H9 (cell line): ENCODE measurements around the gene STIM2. TPM values are rescaled to one million over a fixed set of nuclear protein-coding genes. Genes with fewer than 3 reads are reported as not detected.

ENCODE experiments used
- DNase-seq: peaks from one replicate; pipeline ENCODE4 v3.0.0-alpha.2; 2017
- H2AFZ ChIP-seq: one replicate; pipeline ENCODE4 v1.6.1; 2013; ENCODE audit warnings: mild to moderate bottlenecking, low read length, control low read depth, moderate library complexity
- H2AK5ac ChIP-seq: 2 replicates; pipeline ENCODE4 v1.6.1; 2013; ENCODE audit warnings: low read length, control low read depth, mixed read lengths; ENCODE audit not compliant: insufficient read length
- H2BK120ac ChIP-seq: one replicate; pipeline ENCODE4 v1.6.1; 2013; ENCODE audit warnings: low read depth, mild to moderate bottlenecking, low read length, control low read depth, inconsistent platforms; ENCODE audit not compliant: poor library complexity, severe bottlenecking
- H2BK12ac ChIP-seq: 2 replicates; pipeline ENCODE4 v1.6.1; 2013; ENCODE audit warnings: low read length, control low read depth, mixed read lengths, low read depth; ENCODE audit not compliant: insufficient read length
- H2BK15ac ChIP-seq: 2 replicates; pipeline ENCODE4 v1.6.1; 2013; ENCODE audit warnings: low read depth, low read length, control low read depth
- H2BK20ac ChIP-seq: one replicate; pipeline ENCODE4 v1.6.1; 2013; ENCODE audit warnings: low read depth, mild to moderate bottlenecking, low read length, control low read depth, inconsistent platforms; ENCODE audit not compliant: poor library complexity, severe bottlenecking
- H2BK5ac ChIP-seq: 2 replicates; pipeline ENCODE4 v1.6.1; 2013; ENCODE audit warnings: low read length, control low read depth, mixed read lengths; ENCODE audit not compliant: insufficient read length
- H3K14ac ChIP-seq: 2 replicates; pipeline ENCODE4 v1.6.1; 2013; ENCODE audit warnings: low read length, control low read depth; ENCODE audit not compliant: insufficient read depth
- H3K18ac ChIP-seq: 2 replicates; pipeline ENCODE4 v1.6.1; 2013; ENCODE audit warnings: low read depth, mild to moderate bottlenecking, mixed read lengths, low read length, control low read depth; ENCODE audit not compliant: insufficient read length
- H3K23ac ChIP-seq: 2 replicates; pipeline ENCODE4 v1.6.1; 2013; ENCODE audit warnings: low read length, control low read depth, mixed read lengths, low read depth; ENCODE audit not compliant: insufficient read length
- H3K23me2 ChIP-seq: 2 replicates; pipeline ENCODE4 v1.6.1; 2013; ENCODE audit warnings: low read depth, mild to moderate bottlenecking, mixed read lengths, low read length, control low read depth; ENCODE audit not compliant: insufficient read length, poor library complexity, severe bottlenecking
- H3K27ac ChIP-seq: 2 replicates; pipeline ENCODE4 v1.5.1; 2013; ENCODE audit warnings: low read length, control low read depth, mixed read lengths, low read depth; ENCODE audit not compliant: insufficient read length
- H3K27me3 ChIP-seq: 2 replicates; pipeline ENCODE4 v1.6.1; 2013; ENCODE audit warnings: low read length, control low read depth, inconsistent platforms; ENCODE audit not compliant: insufficient read depth
- H3K4ac ChIP-seq: 2 replicates; pipeline ENCODE4 v1.6.1; 2013; ENCODE audit warnings: low read depth, mild to moderate bottlenecking, control low read depth, inconsistent platforms, low read length, moderate library complexity
- H3K4me1 ChIP-seq: 2 replicates; pipeline ENCODE4 v1.6.1; 2013; ENCODE audit warnings: low read length, control low read depth, inconsistent platforms; ENCODE audit not compliant: insufficient read depth
- H3K4me2 ChIP-seq: 2 replicates; pipeline ENCODE4 v1.6.1; 2013; ENCODE audit warnings: low read length, control low read depth, mixed read lengths; ENCODE audit not compliant: insufficient read length, insufficient read depth
- H3K56ac ChIP-seq: 2 replicates; pipeline ENCODE4 v1.6.1; 2013; ENCODE audit warnings: low read depth, mild to moderate bottlenecking, mixed read lengths, low read length, control low read depth; ENCODE audit not compliant: insufficient read length
- H3K79me1 ChIP-seq: 2 replicates; pipeline ENCODE4 v1.6.1; 2013; ENCODE audit warnings: low read depth, mild to moderate bottlenecking, moderate library complexity, low read length, control low read depth, inconsistent platforms; ENCODE audit not compliant: insufficient read depth, poor library complexity, severe bottlenecking
- H3K79me2 ChIP-seq: 2 replicates; pipeline ENCODE4 v1.6.1; 2013; ENCODE audit warnings: low read length, control low read depth, inconsistent platforms; ENCODE audit not compliant: insufficient read depth
- H3K9ac ChIP-seq: 2 replicates; pipeline ENCODE4 v1.6.1; 2013; ENCODE audit warnings: low read length, control low read depth, mixed read lengths; ENCODE audit not compliant: insufficient read length; ENCODE audit errors: extremely low read depth
- H3K9me3 ChIP-seq: one replicate; pipeline ENCODE4 v1.6.1; 2013; ENCODE audit warnings: low read depth, low read length, inconsistent platforms; ENCODE audit not compliant: control insufficient read depth
- H3T11ph ChIP-seq: one replicate; pipeline ENCODE4 v1.6.1; 2013; ENCODE audit warnings: mild to moderate bottlenecking, low read length, control low read depth, inconsistent platforms
- H4K20me1 ChIP-seq: one replicate; pipeline ENCODE4 v1.6.1; 2013; ENCODE audit not compliant: control insufficient read depth, insufficient read length, insufficient read depth
- H4K5ac ChIP-seq: 2 replicates; pipeline ENCODE4 v1.6.1; 2013; ENCODE audit warnings: low read depth, mild to moderate bottlenecking, mixed read lengths, low read length, control low read depth; ENCODE audit not compliant: insufficient read length
- H4K8ac ChIP-seq: replicated peaks from 2 replicates; pipeline ENCODE4 v1.6.1; 2013; ENCODE audit warnings: low read length, control low read depth, mixed read lengths, low read depth; ENCODE audit not compliant: insufficient read length
- H4K91ac ChIP-seq: 2 replicates; pipeline ENCODE4 v1.6.1; 2013; ENCODE audit warnings: low read depth, mild to moderate bottlenecking, moderate library complexity, mixed read lengths, low read length, control low read depth; ENCODE audit not compliant: insufficient read length
- H3K27ac Mint-ChIP-seq, 3 experiments: 2 replicates in 2 of 3; 3 replicates in 1 of 3; pipeline ENCODE4 v1.8.0; 2020 to 2021; ENCODE audit warnings: mixed read lengths in 3 of 3, mild to moderate bottlenecking in 1 of 3, moderate library complexity in 1 of 3
- H3K27me3 Mint-ChIP-seq: 2 replicates; pipeline ENCODE4 v1.8.0; 2021; ENCODE audit warnings: low read depth, mild to moderate bottlenecking, moderate library complexity, mixed read lengths
- H3K36me3 Mint-ChIP-seq, 3 experiments: 2 replicates in 2 of 3; 3 replicates in 1 of 3; pipeline ENCODE4 v1.8.0; 2020 to 2021; ENCODE audit warnings: low read depth in 3 of 3, mixed read lengths in 3 of 3; ENCODE audit not compliant: insufficient read depth in 1 of 3
- H3K4me1 Mint-ChIP-seq, 2 experiments: 2 replicates each; pipeline ENCODE4 v1.8.0; 2020; ENCODE audit warnings: mixed read lengths in 2 of 2
- H3K4me3 Mint-ChIP-seq, 2 experiments: 2 replicates in 1 of 2; 3 replicates in 1 of 2; pipeline ENCODE4 v1.8.0; 2020 to 2021; ENCODE audit warnings: mild to moderate bottlenecking in 2 of 2, mixed read lengths in 2 of 2, moderate library complexity in 1 of 2
- H3K9me3 Mint-ChIP-seq, 2 experiments: 2 replicates in 1 of 2; 3 replicates in 1 of 2; pipeline ENCODE4 v1.8.0; 2020; ENCODE audit warnings: mild to moderate bottlenecking in 2 of 2, mixed read lengths in 2 of 2, moderate library complexity in 1 of 2
- WGBS: extraction: QIAGEN DNeasy Blood & Tissue Kit; methylation state at CpG from one replicate; pipeline ENCODE4 v1.1.7; 2013; ENCODE audit warnings: missing lambda C conversion rate, low lambda C conversion rate, mixed read lengths; ENCODE audit not compliant: insufficient read length; ENCODE audit errors: extremely low coverage; 5-methylcytosine and 5-hydroxymethylcytosine counted together
- total RNA-seq: library from RNA; stranded (reverse); gene quantifications from 2 replicates; pipeline ENCODE4 v1.2.1, GENCODE V29; 2021
- TF ChIP-seq, protein P1 (sequence below): fragments of 200-600 bp; sonication (generic); conservative IDR thresholded peaks from 3 replicates; pipeline ENCODE4 v1.8.0; 2021; ENCODE audit warnings: antibody characterized with exemption, mild to moderate bottlenecking

The STIM2 gene
- total RNA-seq, 1 experiment from 2014 or later: 26.2 TPM

DNA sequence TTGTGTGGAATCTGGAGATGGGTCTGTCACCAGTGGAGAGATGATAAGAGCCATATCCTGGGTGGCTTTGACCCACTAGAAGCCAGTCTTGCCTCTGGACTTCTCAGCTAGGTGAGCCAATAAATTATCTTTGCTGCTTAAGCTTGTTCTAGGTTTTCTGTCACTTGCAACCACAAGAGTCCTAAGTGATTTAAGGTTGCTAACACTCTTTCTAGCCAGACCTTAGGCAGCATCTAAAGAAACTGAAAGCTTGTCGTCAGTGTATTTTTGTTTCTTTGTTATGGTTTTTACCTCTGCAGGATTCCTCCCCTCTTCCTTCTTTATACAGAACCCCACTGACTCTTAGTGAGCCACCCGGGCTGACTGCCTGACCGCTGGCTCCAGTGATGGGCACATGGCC is 37.1 kb upstream of the STIM2 start:
- DNase-seq: no peak
- Histone ChIP-seq H2BK20ac (no peak overlapping the region), H2BK12ac (no peak overlapping the region), H3K9ac (no peak overlapping the region), H4K91ac (no peak overlapping the region), H3K23ac (no peak overlapping the region), H3K27ac (no peak overlapping the region), H3K9me3 (no peaks in the 10 kb centered on the region), H3K18ac (no peak overlapping the region), H4K8ac (no peak overlapping the region), H3K79me1 (no peaks in the 10 kb centered on the region), H2BK5ac (no peak overlapping the region), H3K4me2 (no peak overlapping the region), H4K20me1 (no peaks in the 10 kb centered on the region), H2AFZ (no peak overlapping the region), H3K79me2 (no peaks in the 10 kb centered on the region), H2BK15ac (no peak overlapping the region), H2BK120ac (no peak overlapping the region), H3T11ph (no peak overlapping the region), H3K23me2 (no peaks in the 10 kb centered on the region), H3K14ac (no peak overlapping the region), H3K27me3 (no peaks in the 10 kb centered on the region), H4K5ac (no peak overlapping the region), H3K56ac (no peak overlapping the region), H3K4ac (no peak overlapping the region), H3K4me1 (peaks cover 5% of the 10 kb centered on the region; the same call in 1 of the 2 replicates), H2AK5ac (no peak overlapping the region)
- TF ChIP-seq, protein P1, sequence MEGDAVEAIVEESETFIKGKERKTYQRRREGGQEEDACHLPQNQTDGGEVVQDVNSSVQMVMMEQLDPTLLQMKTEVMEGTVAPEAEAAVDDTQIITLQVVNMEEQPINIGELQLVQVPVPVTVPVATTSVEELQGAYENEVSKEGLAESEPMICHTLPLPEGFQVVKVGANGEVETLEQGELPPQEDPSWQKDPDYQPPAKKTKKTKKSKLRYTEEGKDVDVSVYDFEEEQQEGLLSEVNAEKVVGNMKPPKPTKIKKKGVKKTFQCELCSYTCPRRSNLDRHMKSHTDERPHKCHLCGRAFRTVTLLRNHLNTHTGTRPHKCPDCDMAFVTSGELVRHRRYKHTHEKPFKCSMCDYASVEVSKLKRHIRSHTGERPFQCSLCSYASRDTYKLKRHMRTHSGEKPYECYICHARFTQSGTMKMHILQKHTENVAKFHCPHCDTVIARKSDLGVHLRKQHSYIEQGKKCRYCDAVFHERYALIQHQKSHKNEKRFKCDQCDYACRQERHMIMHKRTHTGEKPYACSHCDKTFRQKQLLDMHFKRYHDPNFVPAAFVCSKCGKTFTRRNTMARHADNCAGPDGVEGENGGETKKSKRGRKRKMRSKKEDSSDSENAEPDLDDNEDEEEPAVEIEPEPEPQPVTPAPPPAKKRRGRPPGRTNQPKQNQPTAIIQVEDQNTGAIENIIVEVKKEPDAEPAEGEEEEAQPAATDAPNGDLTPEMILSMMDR: no peak
- Mint-ChIP-seq H3K9me3 (peaks cover 12 to 16% of the 10 kb centered on the region in 2 experiments), H3K27ac (no peak overlapping the region), H3K27me3 (peaks cover 12% of the 10 kb centered on the region), H3K36me3 (peaks cover 7 to 12% (median 10%) of the 10 kb centered on the region in 3 experiments), H3K4me3 (no peak overlapping the region), H3K4me1 (peaks cover 14 to 18% of the 10 kb centered on the region in 2 experiments)
- no CpG with 5 or more reads among the region's 3 CpGs for WGBS
